ENCODE measurements around the gene SIPA1L3.

SIPA1L3 gene

DNA sequence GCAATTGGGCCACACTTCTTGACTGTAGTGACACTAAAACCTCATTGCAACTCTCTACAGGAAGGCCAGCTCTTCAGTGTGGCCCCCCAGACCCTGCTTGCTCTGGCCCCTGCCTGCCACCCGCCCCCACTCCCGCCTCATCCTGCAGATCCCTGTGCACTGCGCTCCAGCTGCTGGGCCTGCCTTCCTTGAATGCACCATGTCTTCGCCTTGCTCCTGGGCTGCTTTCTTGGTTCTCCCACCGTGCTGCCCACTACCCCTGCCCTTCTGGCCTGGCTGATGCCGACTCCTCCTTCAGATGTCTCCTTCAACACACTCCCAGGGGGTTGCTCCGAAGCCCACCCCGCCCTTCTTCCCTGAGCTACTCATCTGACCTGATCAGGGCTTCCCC is 98.2 kb downstream of the SIPA1L3 start:
- H3K9ac ChIP-seq (ENCODE audit: low read length), result no peak overlapping the region
- no peak overlapping the region for H3K27ac ChIP-seq (ENCODE audit: low read length)
- DNase-seq, result no peak
- H3K79me2 ChIP-seq (ENCODE audit: low read length), result no peaks in the 10 kb centered on the region
- H4K20me1 ChIP-seq (ENCODE audit: insufficient read depth, low read length), result no peaks in the 10 kb centered on the region
- no peaks in the 10 kb centered on the region; the same call in 1 of the 2 replicates for H3F3A ChIP-seq (ENCODE audit: insufficient read depth, low read length)
- H2AFZ ChIP-seq (ENCODE audit: low read length), result no peak overlapping the region
- no peaks in the 10 kb centered on the region for H3K27me3 ChIP-seq (replicated peaks; ENCODE audit: insufficient read depth, low read length)
- no peak overlapping the region for H3K4me2 ChIP-seq (ENCODE audit: low read depth, low read length)
- H3K4me3 ChIP-seq (ENCODE audit: low read length), result no peak overlapping the region
- no peak for TF ChIP-seq EZH2phosphoT487 (IDR thresholded peaks at IDR 0.05; ENCODE audit: low read length)
- H3K4me1 ChIP-seq (ENCODE audit: low read length), result 0 out of 2 replicates have a peak, but pooled peaks cover 7% of the 10 kb centered on the region
- H3K36me3 ChIP-seq (replicated peaks; ENCODE audit: insufficient read depth, low read length), result no peaks in the 10 kb centered on the region
- no peaks in the 10 kb centered on the region for H3K9me3 ChIP-seq (replicated peaks; ENCODE audit: insufficient read depth, low read length)
- H3K9me2 ChIP-seq (replicated peaks; ENCODE audit: insufficient read depth, low read length), result no peaks in the 10 kb centered on the region

DNA sequence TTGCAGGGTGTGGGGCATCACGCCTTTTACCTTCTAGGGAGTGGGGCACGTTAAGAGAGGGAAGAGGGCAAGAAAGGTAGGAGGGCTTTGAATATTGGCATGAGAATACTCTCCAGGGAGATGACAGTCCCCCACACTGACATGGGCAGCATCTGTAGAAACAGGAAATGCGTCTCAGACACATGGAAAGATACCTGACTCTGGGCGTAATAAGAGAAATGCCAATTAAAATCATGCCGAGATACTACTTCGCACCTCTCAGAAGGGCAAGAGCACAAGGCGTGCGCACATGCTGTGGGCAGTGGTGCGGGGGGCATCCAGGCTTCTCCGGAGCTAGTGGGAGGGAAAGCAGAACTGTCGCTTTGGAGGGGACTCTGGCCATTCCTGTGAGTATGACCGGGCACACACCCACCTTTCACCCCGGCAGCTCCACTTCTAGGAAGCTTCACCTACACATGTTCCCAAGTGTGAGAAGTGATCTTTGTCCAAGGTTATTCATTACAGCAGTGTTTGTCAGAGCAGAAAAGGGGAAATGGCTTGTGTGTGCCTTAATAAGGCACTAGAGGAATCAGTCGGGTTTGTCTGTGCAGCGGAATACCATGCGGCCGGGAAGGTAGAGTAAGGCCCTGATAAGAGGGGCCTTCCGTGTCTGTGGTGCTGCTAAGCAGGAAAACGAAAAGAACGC is 99.5 kb downstream of the SIPA1L3 start:
- H3K4me2 ChIP-seq (ENCODE audit: low read depth, low read length), result no peak overlapping the region
- no peaks in the 10 kb centered on the region for H4K20me1 ChIP-seq (ENCODE audit: insufficient read depth, low read length)
- no peaks in the 10 kb centered on the region for H3K9me3 ChIP-seq (replicated peaks; ENCODE audit: insufficient read depth, low read length)
- DNase-seq, result no peak
- no peaks in the 10 kb centered on the region for H3K79me2 ChIP-seq (ENCODE audit: low read length)
- no peaks in the 10 kb centered on the region for H3K27me3 ChIP-seq (replicated peaks; ENCODE audit: insufficient read depth, low read length)
- H3K9me2 ChIP-seq (replicated peaks; ENCODE audit: insufficient read depth, low read length), result no peaks in the 10 kb centered on the region
- no peak overlapping the region for H2AFZ ChIP-seq (ENCODE audit: low read length)
- no peaks in the 10 kb centered on the region for H3K36me3 ChIP-seq (replicated peaks; ENCODE audit: insufficient read depth, low read length)
- no peak overlapping the region for H3K4me3 ChIP-seq (ENCODE audit: low read length)
- H3F3A ChIP-seq (ENCODE audit: insufficient read depth, low read length), result no peaks in the 10 kb centered on the region; the same call in 1 of the 2 replicates
- no peak overlapping the region for H3K9ac ChIP-seq (ENCODE audit: low read length)
- TF ChIP-seq, protein P1, sequence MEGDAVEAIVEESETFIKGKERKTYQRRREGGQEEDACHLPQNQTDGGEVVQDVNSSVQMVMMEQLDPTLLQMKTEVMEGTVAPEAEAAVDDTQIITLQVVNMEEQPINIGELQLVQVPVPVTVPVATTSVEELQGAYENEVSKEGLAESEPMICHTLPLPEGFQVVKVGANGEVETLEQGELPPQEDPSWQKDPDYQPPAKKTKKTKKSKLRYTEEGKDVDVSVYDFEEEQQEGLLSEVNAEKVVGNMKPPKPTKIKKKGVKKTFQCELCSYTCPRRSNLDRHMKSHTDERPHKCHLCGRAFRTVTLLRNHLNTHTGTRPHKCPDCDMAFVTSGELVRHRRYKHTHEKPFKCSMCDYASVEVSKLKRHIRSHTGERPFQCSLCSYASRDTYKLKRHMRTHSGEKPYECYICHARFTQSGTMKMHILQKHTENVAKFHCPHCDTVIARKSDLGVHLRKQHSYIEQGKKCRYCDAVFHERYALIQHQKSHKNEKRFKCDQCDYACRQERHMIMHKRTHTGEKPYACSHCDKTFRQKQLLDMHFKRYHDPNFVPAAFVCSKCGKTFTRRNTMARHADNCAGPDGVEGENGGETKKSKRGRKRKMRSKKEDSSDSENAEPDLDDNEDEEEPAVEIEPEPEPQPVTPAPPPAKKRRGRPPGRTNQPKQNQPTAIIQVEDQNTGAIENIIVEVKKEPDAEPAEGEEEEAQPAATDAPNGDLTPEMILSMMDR (IDR thresholded peaks at IDR 0.05; ENCODE audit: low read length), result no peak
- TF ChIP-seq EZH2phosphoT487 (IDR thresholded peaks at IDR 0.05; ENCODE audit: low read length), result no peak
- TF ChIP-seq EZH2 (optimal IDR thresholded peaks at IDR 0.05; ENCODE audit: low read depth, low read length), result no peak
- H3K27ac ChIP-seq (ENCODE audit: low read length), result no peak overlapping the region
- H3K4me1 ChIP-seq (ENCODE audit: low read length), result 0 out of 2 replicates have a peak, but pooled peaks cover 7% of the 10 kb centered on the region

DNA sequence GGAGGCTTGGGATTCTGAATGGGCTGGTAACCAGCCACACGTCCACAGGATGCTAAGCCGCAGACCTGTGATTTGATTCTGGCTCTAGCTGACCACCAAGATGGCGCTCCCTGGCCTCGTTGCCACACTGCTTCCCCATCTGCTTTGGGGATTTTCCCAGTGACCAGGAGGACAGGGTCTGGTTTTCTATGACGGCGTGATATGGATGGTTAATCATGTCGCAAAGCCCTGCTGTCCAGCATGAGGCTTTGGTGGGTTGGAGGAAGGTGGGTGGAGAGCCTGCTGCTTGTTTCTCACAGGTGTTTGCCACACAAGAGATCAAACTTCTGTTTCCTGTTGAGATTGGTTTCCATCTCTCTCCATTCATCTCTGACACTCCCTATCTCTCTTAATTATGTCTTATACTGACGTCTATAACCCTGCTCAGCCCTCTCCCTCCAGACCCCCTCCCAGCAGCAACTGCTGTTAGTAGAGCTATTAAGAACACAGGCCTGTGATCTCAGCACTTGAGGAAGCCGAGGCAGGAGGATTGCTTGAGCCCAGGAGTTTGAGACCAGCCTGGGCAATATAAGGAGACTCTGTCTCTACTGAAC is 102.7 kb downstream of the SIPA1L3 start:
- Histone ChIP-seq H3K27ac (ENCODE audit: low read length) (no peak overlapping the region), H3K9me2 (replicated peaks; ENCODE audit: insufficient read depth, low read length) (no peaks in the 10 kb centered on the region), H3K9me3 (replicated peaks; ENCODE audit: insufficient read depth, low read length) (no peaks in the 10 kb centered on the region), H3K4me3 (ENCODE audit: low read length) (no peak overlapping the region), H3K9ac (ENCODE audit: low read length) (no peak overlapping the region), H3K27me3 (replicated peaks; ENCODE audit: insufficient read depth, low read length) (no peaks in the 10 kb centered on the region), H3K4me2 (ENCODE audit: low read depth, low read length) (no peak overlapping the region), H3K4me1 (ENCODE audit: low read length) (no peaks in the 10 kb centered on the region), H3K79me2 (ENCODE audit: low read length) (no peaks in the 10 kb centered on the region), H4K20me1 (ENCODE audit: insufficient read depth, low read length) (no peaks in the 10 kb centered on the region), H2AFZ (ENCODE audit: low read length) (no peak overlapping the region), H3K36me3 (replicated peaks; ENCODE audit: insufficient read depth, low read length) (no peaks in the 10 kb centered on the region), H3F3A (ENCODE audit: insufficient read depth, low read length) (no peaks in the 10 kb centered on the region)
- DNase-seq, result no peak
- no peak for TF ChIP-seq EZH2 (optimal IDR thresholded peaks at IDR 0.05; ENCODE audit: low read depth, low read length)
- no peak for TF ChIP-seq EZH2phosphoT487 (IDR thresholded peaks at IDR 0.05; ENCODE audit: low read length)
- TF ChIP-seq, protein P1 (IDR thresholded peaks at IDR 0.05; ENCODE audit: low read length), result no peak

DNA sequence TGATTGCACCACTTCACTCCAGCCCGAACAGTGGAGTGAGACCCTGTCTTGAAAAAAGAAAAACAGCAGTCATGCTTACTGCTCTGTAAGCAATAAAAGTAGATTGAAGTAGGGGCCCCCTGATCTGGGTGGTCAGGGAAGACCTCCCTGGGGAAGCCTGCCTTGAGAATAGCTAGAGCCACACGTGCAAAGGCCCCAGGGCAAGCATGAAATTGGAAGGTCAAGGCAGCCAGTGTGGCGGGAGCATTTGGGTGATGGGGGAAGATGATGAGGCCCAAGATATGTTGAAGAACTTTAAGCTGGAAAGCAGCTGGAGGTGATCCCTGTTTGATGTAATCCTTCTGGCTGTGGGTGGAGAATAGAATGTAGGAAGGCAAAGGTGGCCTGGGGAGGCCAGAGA is 104.4 kb downstream of the SIPA1L3 start:
- Histone ChIP-seq H3K4me1 (ENCODE audit: low read length) (no peaks in the 10 kb centered on the region), H3K27ac (ENCODE audit: low read length) (no peak overlapping the region), H3K9me2 (replicated peaks; ENCODE audit: insufficient read depth, low read length) (no peaks in the 10 kb centered on the region), H3K36me3 (replicated peaks; ENCODE audit: insufficient read depth, low read length) (no peaks in the 10 kb centered on the region), H3K9ac (ENCODE audit: low read length) (no peak overlapping the region), H3K4me2 (ENCODE audit: low read depth, low read length) (no peak overlapping the region), H2AFZ (ENCODE audit: low read length) (no peak overlapping the region), H3F3A (ENCODE audit: insufficient read depth, low read length) (no peaks in the 10 kb centered on the region), H4K20me1 (ENCODE audit: insufficient read depth, low read length) (no peaks in the 10 kb centered on the region), H3K9me3 (replicated peaks; ENCODE audit: insufficient read depth, low read length) (no peaks in the 10 kb centered on the region), H3K4me3 (ENCODE audit: low read length) (no peak overlapping the region), H3K27me3 (replicated peaks; ENCODE audit: insufficient read depth, low read length) (no peaks in the 10 kb centered on the region), H3K79me2 (ENCODE audit: low read length) (no peaks in the 10 kb centered on the region)
- TF ChIP-seq, protein P1 (IDR thresholded peaks at IDR 0.05; ENCODE audit: low read length), result no peak
- TF ChIP-seq EZH2 (optimal IDR thresholded peaks at IDR 0.05; ENCODE audit: low read depth, low read length), result no peak
- TF ChIP-seq EZH2phosphoT487 (IDR thresholded peaks at IDR 0.05; ENCODE audit: low read length), result no peak
- DNase-seq, result no peak
